GM21619 (cell line): ENCODE measurements around the gene INHBB.
"Not testable (repeated sequence)": the region's sequence is repeated elsewhere in the genome, so short reads cannot be mapped to it uniquely, and the experiment has no call there.

ENCODE experiments used
- ATAC-seq: cut with Tn5 transposase; IDR thresholded peaks from one replicate; pipeline ENCODE4 v1.9.1; 2021; ENCODE audit not compliant: unreplicated experiment

Gene INHBB

GRCh38 chr2:120316071-120316470 is 29.9 kb upstream of the INHBB start:
- ATAC-seq, result no peak

GRCh38 chr2:120316528-120317179 is 29.3 kb upstream of the INHBB start:
- no peak for ATAC-seq

- ATAC-seq, result no peak
These were observed 28.8 kb upstream of the INHBB start for GRCh38 chr2:120317180-120317533.

- no peak for ATAC-seq
These were observed 28.0 kb upstream of the INHBB start for GRCh38 chr2:120317916-120318315.

- no peak for ATAC-seq
These were observed 27.3 kb upstream of the INHBB start for GRCh38 chr2:120318626-120319025.

GRCh38 chr2:120319123-120319522 is 26.8 kb upstream of the INHBB start:
- no peak for ATAC-seq

GRCh38 chr2:120319686-120320317 is 26.1 kb upstream of the INHBB start:
- no peak for ATAC-seq

GRCh38 chr2:120320318-120320851 is 25.6 kb upstream of the INHBB start:
- no peak for ATAC-seq

- ATAC-seq, result not testable (repeated sequence)
These were observed 24.9 kb upstream of the INHBB start for GRCh38 chr2:120320887-120321556.

- ATAC-seq, result no peak
These were observed 24.1 kb upstream of the INHBB start for GRCh38 chr2:120321721-120322284.

GRCh38 chr2:120322329-120322728 is 23.6 kb upstream of the INHBB start:
- no peak for ATAC-seq

GRCh38 chr2:120323214-120323613 is 22.7 kb upstream of the INHBB start:
- no peak for ATAC-seq

GRCh38 chr2:120323807-120324399 is 22.0 kb upstream of the INHBB start:
- no peak for ATAC-seq

- no peak for ATAC-seq
These were observed 21.0 kb upstream of the INHBB start for GRCh38 chr2:120324933-120325332.

- no peak for ATAC-seq
These were observed 19.9 kb upstream of the INHBB start for GRCh38 chr2:120326066-120326465.

- no peak for ATAC-seq
These were observed 14.8 kb upstream of the INHBB start for GRCh38 chr2:120330946-120331822.

- ATAC-seq, result no peak
These were observed 14.0 kb upstream of the INHBB start for GRCh38 chr2:120331903-120332302.

- ATAC-seq, result no peak
These were observed 13.6 kb upstream of the INHBB start for GRCh38 chr2:120332384-120332783.

- ATAC-seq, result no peak
These were observed 11.9 kb upstream of the INHBB start for GRCh38 chr2:120334068-120334467.

GRCh38 chr2:120336749-120337148 is 9.2 kb upstream of the INHBB start:
- no peak for ATAC-seq
